Aorta (tissue), 5 donors: Measurements from ENCODE around the gene TMTC1. TPM values are rescaled to one million over a fixed set of nuclear protein-coding genes. Genes with fewer than 3 reads are reported as not detected.
A peak's percentile ranks its signal among the peaks of the same experiment; 100 is the strongest.

Source experiments
- ATAC-seq: fragments of 200-7000 bp; cut with Tn5 transposase; one replicate; pipeline ENCODE4 v1.9.1; 2022; ENCODE audit warnings: moderate library complexity; ENCODE audit not compliant: low FRiP score
- DNase-seq, 2 donors: peaks; one replicate each; pipeline ENCODE4 v3.0.0-alpha.2; 2020
- H3K27ac ChIP-seq, 2 donors: one replicate each; pipeline ENCODE4 v1.5.1; 2013; ENCODE audit warnings: low read length in 2 of 2, mild to moderate bottlenecking in 2 of 2, moderate library complexity in 2 of 2, control low read depth in 1 of 2, inconsistent platforms in 1 of 2, low read depth in 1 of 2
- H3K27me3 ChIP-seq, 2 donors: one replicate each; pipeline ENCODE4 v1.6.1; 2013; ENCODE audit warnings: control low read depth in 1 of 2, low read length in 1 of 2, mild to moderate bottlenecking in 1 of 2, moderate library complexity in 1 of 2; ENCODE audit not compliant: insufficient read depth in 2 of 2, control insufficient read depth in 1 of 2
- H3K36me3 ChIP-seq, 2 donors: one replicate each; pipeline ENCODE4 v1.6.1; 2013; ENCODE audit warnings: control low read depth in 1 of 2, low read length in 1 of 2, mild to moderate bottlenecking in 1 of 2; ENCODE audit not compliant: insufficient read depth in 2 of 2, control insufficient read depth in 1 of 2
- H3K4me1 ChIP-seq, 2 donors: one replicate each; pipeline ENCODE4 v1.6.1; 2013; ENCODE audit warnings: low read length in 2 of 2, control low read depth in 1 of 2, mild to moderate bottlenecking in 1 of 2, moderate library complexity in 1 of 2; ENCODE audit not compliant: insufficient read depth in 2 of 2, control insufficient read depth in 1 of 2
- H3K4me3 ChIP-seq, 2 donors: one replicate each; pipeline ENCODE4 v1.5.1; 2013; ENCODE audit warnings: low read length in 2 of 2, control low read depth in 1 of 2, mild to moderate bottlenecking in 1 of 2
- H3K9me3 ChIP-seq: one replicate; pipeline ENCODE4 v1.6.1; 2013; ENCODE audit warnings: mild to moderate bottlenecking, low read length; ENCODE audit not compliant: control insufficient read depth
- WGBS, 2 donors: extraction: QIAGEN DNeasy Blood & Tissue Kit; methylation state at CpG; one replicate each; pipeline ENCODE4 v1.1.7; 2013; 5-methylcytosine and 5-hydroxymethylcytosine counted together
- intact Hi-C, 2 donors: fragments of 100-400 bp; cut with DNase I; formaldehyde crosslinking; loops; one replicate each; pipeline versions ENCODE4 v1.14.2 to v1.15.0; 2022
- polyA plus RNA-seq, 2 donors: library from polyadenylated mRNA; stranded (reverse); fragments of 200-250 nt; gene quantifications; one replicate each; pipeline ENCODE4 v1.2.3, GENCODE V29; 2013
- total RNA-seq, 2 donors: library from RNA; stranded (reverse); fragmentation: NEBNext Ultra II Directional; extraction: Animal tissue kit (Norgen Biotek cat#: 25700); gene quantifications; one replicate each; pipeline ENCODE4 v1.2.1, GENCODE V29; 2021
- donor health status: healthy with polysubstance abuse.
- donor health status: Bipolar disorder and iron deficiency.
- donor health status: DM: no; HTN: no; CAD: no.
- donor health status: DM: no; HTN: no; CAD: no.
- donor health status: DM: yes; HTN: yes; CAD: no.

TMTC1 gene
- total and polyA plus RNA-seq, 4 donors: 12.8 to 84.6 (median 46.7) TPM

- Histone ChIP-seq H3K36me3 (peaks cover 0 to 4% of the 10 kb centered on the region in 2 donors), H3K4me3 (no peak overlapping the region), H3K9me3 (no peaks in the 10 kb centered on the region), H3K27me3 (no peaks in the 10 kb centered on the region), H3K27ac (no peak overlapping the region), H3K4me1 (no peaks in the 10 kb centered on the region)
- no peak for DNase-seq
- ATAC-seq: no peak
- intact Hi-C loops: no loop called here
- WGBS, 2 donors: 67 to 70% methylated on average over 6 of the region's 6 CpGs
These were observed 127.9 kb downstream of the TMTC1 start for GRCh38 chr12:29655861-29656260.

GRCh38 chr12:29653286-29653685, 130.5 kb downstream of the TMTC1 start:
- H3K9me3 ChIP-seq: no peaks in the 10 kb centered on the region
- intact Hi-C loops: no loop called here
- no peak overlapping the region for H3K4me3 ChIP-seq
- no peaks in the 10 kb centered on the region for H3K27me3 ChIP-seq
- H3K4me1 ChIP-seq: no peaks in the 10 kb centered on the region
- WGBS, 2 donors: 95 to 98% methylated on average over 4 of the region's 4 CpGs
- ATAC-seq (no peak), DNase-seq (no peak)
- H3K36me3 ChIP-seq: peaks cover 0 to 1% of the 10 kb centered on the region in 2 donors
- no peak overlapping the region for H3K27ac ChIP-seq

GRCh38 chr12:29650371-29650770, 133.4 kb downstream of the TMTC1 start:
- no peak for ATAC-seq
- H3K36me3 ChIP-seq: peaks cover 0 to 1% of the 10 kb centered on the region in 2 donors
- WGBS, 2 donors: 96% methylated on average over 4 of the region's 4 CpGs

GRCh38 chr12:29649722-29650121, 134.0 kb downstream of the TMTC1 start:
- Histone ChIP-seq H3K27ac (no peak overlapping the region), H3K4me3 (no peak overlapping the region), H3K9me3 (no peaks in the 10 kb centered on the region), H3K36me3 (peaks cover 0 to 1% of the 10 kb centered on the region in 2 donors), H3K4me1 (no peaks in the 10 kb centered on the region), H3K27me3 (no peaks in the 10 kb centered on the region)
- WGBS, 2 donors: 40 to 45% methylated on average over 2 of the region's 2 CpGs
- DNase-seq: no peak
- no peak for ATAC-seq
- intact Hi-C loops: no loop called here

More at GRCh38 chr12:29650371-29650770, 133.4 kb downstream of the TMTC1 start:
- Histone ChIP-seq H3K9me3 (no peaks in the 10 kb centered on the region), H3K4me1 (no peaks in the 10 kb centered on the region), H3K27me3 (no peaks in the 10 kb centered on the region), H3K4me3 (no peak overlapping the region), H3K27ac (no peak overlapping the region)
- intact Hi-C loops: no loop called here
- no peak for DNase-seq

- intact Hi-C loops: loop anchor here in 1 of 2 donors (5.0 kb wide), 1 partner anchor 63 kb away; no protein-coding TSS in a partner anchor
- peaks cover 0 to 3% of the 10 kb centered on the region in 2 donors for H3K36me3 ChIP-seq
- no peak overlapping the region for H3K4me3 ChIP-seq
- H3K4me1 ChIP-seq: no peaks in the 10 kb centered on the region
- DNase-seq (no peak), ATAC-seq (no peak)
- H3K9me3 ChIP-seq: no peaks in the 10 kb centered on the region
- no peak overlapping the region for H3K27ac ChIP-seq
- 97 to 100% methylated on average over 1 of the region's 1 CpG for WGBS, 2 donors
- H3K27me3 ChIP-seq: no peaks in the 10 kb centered on the region
These were observed 139.1 kb downstream of the TMTC1 start for GRCh38 chr12:29644536-29645162.

GRCh38 chr12:29640589-29641345, 143.0 kb downstream of the TMTC1 start:
- Histone ChIP-seq H3K36me3 (peaks cover 0 to 2% of the 10 kb centered on the region in 2 donors), H3K27me3 (no peaks in the 10 kb centered on the region), H3K4me3 (no peak overlapping the region), H3K9me3 (no peaks in the 10 kb centered on the region), H3K4me1 (no peaks in the 10 kb centered on the region), H3K27ac (peak overlapping the region in 1 of 2 donors; percentile 25)
- ATAC-seq (peak; percentile 36), DNase-seq (peak in 1 of 2 donors; percentile 64)
- 15 to 51% methylated on average over 13 of the region's 13 CpGs for WGBS, 2 donors
- intact Hi-C loops: loop anchor here in 1 of 2 donors (5.0 kb wide), 1 partner anchor 67 kb away; no protein-coding TSS in a partner anchor

- H3K4me3 ChIP-seq: no peak overlapping the region
- H3K27ac ChIP-seq: no peak overlapping the region
- 73 to 92% methylated on average over 10 of the region's 10 CpGs for WGBS, 2 donors
These were observed 143.7 kb downstream of the TMTC1 start for GRCh38 chr12:29639893-29640495.

GRCh38 chr12:29638528-29638927, 145.2 kb downstream of the TMTC1 start:
- intact Hi-C loops: no loop called here
- Histone ChIP-seq H3K9me3 (no peaks in the 10 kb centered on the region), H3K27ac (no peak overlapping the region), H3K4me1 (no peaks in the 10 kb centered on the region), H3K36me3 (peaks cover 0 to 2% of the 10 kb centered on the region in 2 donors), H3K4me3 (no peak overlapping the region), H3K27me3 (no peaks in the 10 kb centered on the region)
- WGBS, 2 donors: 85 to 95% methylated on average over 8 of the region's 8 CpGs
- ATAC-seq (no peak), DNase-seq (no peak)

More at GRCh38 chr12:29639893-29640495, 143.7 kb downstream of the TMTC1 start:
- Histone ChIP-seq H3K4me1 (no peaks in the 10 kb centered on the region), H3K36me3 (peaks cover 0 to 2% of the 10 kb centered on the region in 2 donors), H3K9me3 (no peaks in the 10 kb centered on the region), H3K27me3 (no peaks in the 10 kb centered on the region)
- ATAC-seq (no peak), DNase-seq (no peak)
- intact Hi-C loops: loop anchor here in 1 of 2 donors (5.0 kb wide), 1 partner anchor 67 kb away; no protein-coding TSS in a partner anchor
